Activated T-cell treated with anti-CD3 and anti-CD28 coated beads for 1 hour (primary cell): ENCODE measurements around the gene CFLAR.

Experiments
- DNase-seq: peaks from one replicate; pipeline ENCODE4 v3.0.0-alpha.2; 2020; ENCODE audit warnings: low read depth

CFLAR gene

DNA sequence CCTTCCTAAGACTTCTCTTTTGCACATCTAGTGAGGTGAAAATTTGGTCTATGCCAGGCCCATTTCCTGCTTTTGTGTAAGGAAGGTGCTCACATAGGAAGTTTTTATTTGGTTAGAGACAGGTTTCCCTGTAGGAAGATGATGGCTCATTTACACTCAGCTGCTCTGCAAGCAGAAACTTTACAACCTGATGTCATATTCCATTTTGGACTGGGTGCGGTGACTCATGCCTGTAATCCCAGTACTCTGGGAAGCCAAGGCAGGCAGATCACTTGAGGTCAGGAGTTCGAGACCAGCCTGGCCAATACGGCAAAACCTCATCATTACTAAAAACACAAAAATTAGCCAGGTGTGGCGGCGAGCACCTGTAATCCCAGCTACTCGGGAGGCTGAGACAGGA lies 102.8 kb downstream of the CFLAR start:
- DNase-seq, result no peak

DNA sequence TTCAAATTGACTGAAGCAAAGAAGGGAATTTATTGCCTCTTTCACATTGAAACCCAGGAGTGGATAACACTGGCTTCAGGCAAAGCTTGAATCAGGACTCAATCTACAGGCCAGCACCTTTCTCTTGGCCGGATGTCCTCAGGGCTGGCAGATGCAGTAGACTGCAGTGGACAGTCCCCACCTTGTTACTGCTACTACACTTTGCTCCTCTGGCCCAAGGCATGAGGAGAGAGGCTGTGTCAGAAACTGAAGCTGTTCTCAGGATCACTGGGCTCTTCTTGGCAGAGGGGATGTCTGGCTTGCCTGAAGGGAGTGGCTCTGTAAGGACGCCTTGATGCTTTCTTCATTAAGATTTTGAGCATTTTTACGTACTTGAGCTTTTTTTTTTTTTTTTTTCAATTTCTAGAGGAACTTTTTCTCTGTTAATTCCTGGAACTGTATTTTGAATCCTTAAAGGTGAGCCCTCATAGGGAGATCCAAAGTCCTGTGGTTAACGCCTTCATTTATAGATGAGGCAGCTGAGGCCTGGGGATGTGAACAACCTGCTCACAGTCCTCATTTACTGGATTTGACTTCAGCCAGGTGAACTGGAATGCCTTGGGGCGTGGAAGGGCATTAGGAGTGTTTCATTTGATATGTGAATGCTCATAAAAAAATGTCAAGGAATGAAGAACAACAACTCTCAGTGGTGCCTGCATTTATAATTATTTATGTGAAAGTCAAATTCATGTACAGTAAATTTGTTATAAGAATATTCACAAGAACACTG lies 103.5 kb downstream of the CFLAR start:
- DNase-seq, result no peak

DNA sequence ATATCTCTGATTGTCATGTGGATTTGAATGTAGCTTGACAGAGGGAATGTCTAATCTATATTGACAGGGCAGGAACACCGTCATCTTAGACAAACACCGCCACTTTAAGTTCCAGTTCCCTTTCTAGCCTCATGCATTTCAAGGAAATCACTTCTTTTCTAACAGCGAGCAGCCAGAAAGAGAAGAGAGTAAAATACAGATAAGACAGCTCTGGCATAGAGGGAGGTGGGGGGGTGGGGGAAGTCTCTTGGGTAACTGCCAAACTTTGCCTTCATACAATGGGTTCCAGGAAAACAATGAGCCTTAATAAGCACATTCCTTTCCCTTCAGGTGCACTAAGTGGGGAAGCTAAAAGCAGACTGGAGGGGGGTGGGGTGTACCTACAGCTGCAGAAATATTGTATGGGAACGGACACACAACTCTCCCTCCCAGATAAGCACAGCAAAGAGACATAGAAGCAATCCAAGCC lies 104.2 kb downstream of the CFLAR start:
- no peak for DNase-seq

DNA sequence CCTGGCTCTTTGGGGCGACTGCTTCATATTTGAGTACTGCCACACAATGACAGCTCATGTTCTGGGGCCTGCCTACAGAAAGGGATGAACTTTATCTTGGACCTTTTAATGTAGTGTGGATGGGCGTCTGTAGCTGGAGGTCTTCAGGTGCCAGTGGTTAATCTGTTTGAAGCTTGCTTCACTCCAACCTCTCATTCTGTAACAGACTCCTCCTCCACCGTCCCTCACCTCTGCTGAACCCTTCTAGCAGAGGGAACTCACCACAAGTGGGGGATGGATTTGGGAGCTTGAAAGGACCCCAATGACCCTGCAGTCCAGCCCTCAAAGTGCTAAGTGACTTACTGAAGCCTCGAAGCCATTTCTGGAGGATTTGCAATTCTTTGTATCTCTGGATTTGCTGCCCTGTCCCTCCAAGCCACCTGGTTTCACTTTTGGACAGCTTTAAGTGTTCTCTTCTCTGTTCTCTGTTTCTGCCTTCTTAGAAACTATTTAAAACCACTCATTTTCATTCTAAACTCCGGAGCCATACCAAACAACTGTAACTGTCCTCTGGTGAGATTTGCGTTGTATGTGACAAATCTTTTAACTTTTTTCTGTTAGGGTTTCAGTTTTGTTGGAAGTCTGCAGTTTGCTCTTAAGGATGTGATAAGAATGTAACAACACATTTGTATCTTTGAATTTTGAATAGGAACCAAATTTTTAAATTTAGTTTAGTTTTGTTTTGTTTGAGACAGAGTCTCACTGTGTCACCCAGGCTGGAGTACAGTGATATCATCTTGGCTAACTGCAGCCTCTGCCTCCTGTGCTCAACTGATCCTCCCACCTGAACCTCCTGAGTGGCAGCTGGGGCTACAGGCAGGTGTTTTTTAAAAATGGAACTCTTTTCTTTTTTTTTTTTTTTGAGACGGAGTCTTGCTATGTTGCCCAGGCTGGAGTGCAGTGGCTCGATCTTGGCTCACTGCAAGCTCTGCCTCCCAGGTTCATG lies 107.4 kb downstream of the CFLAR start:
- DNase-seq, result no peak
